Mesendoderm (in vitro differentiated cells): Measurements from ENCODE around the gene KMO.

Source experiments
- DNase-seq: peaks from one replicate; pipeline ENCODE4 v3.0.0; 2013
- H2AK5ac ChIP-seq: 2 replicates; pipeline ENCODE4 v1.6.1; 2013; ENCODE audit warnings: low read length, inconsistent platforms
- H2BK120ac ChIP-seq: 2 replicates; pipeline ENCODE4 v1.6.1; 2013; ENCODE audit warnings: low read depth, mild to moderate bottlenecking, low read length, moderate library complexity, mixed read lengths
- H2BK15ac ChIP-seq: replicated peaks from 2 replicates; pipeline ENCODE4 v1.6.1; 2013; ENCODE audit warnings: low read depth, mild to moderate bottlenecking, moderate library complexity
- H2BK5ac ChIP-seq: 2 replicates; pipeline ENCODE4 v1.6.1; 2013; ENCODE audit warnings: low read length, inconsistent platforms
- H3K18ac ChIP-seq: 2 replicates; pipeline ENCODE4 v1.6.1; 2013; ENCODE audit warnings: mild to moderate bottlenecking, low read length, mixed read lengths
- H3K23ac ChIP-seq: one replicate; pipeline ENCODE4 v1.6.1; 2013; ENCODE audit warnings: low read length
- H3K27ac ChIP-seq: 2 replicates; pipeline ENCODE4 v1.5.1; 2013; ENCODE audit warnings: low read depth, mild to moderate bottlenecking, inconsistent platforms, low read length, moderate library complexity
- H3K27me3 ChIP-seq: 2 replicates; pipeline ENCODE4 v1.6.1; 2013; ENCODE audit warnings: low read length, control low read depth, mild to moderate bottlenecking, inconsistent platforms; ENCODE audit not compliant: insufficient read depth, poor library complexity
- H3K36me3 ChIP-seq: 2 replicates; pipeline ENCODE4 v1.6.1; 2013; ENCODE audit warnings: low read length, inconsistent platforms; ENCODE audit not compliant: control insufficient read depth, insufficient read depth
- H3K4ac ChIP-seq: one replicate; pipeline ENCODE4 v1.6.1; 2013; ENCODE audit warnings: low read depth, mild to moderate bottlenecking, low read length, moderate library complexity
- H3K4me1 ChIP-seq: 2 replicates; pipeline ENCODE4 v1.6.1; 2013; ENCODE audit warnings: low read depth, low read length, inconsistent platforms; ENCODE audit not compliant: control insufficient read depth
- H3K4me2 ChIP-seq: 2 replicates; pipeline ENCODE4 v1.6.1; 2013; ENCODE audit warnings: low read length
- H3K4me3 ChIP-seq: 2 replicates; pipeline ENCODE4 v1.5.1; 2013; ENCODE audit warnings: mild to moderate bottlenecking, low read length
- H3K56ac ChIP-seq: one replicate; pipeline ENCODE4 v1.6.1; 2013; ENCODE audit warnings: low read length
- H3K79me1 ChIP-seq: 2 replicates; pipeline ENCODE4 v1.6.1; 2013; ENCODE audit warnings: low read length, inconsistent platforms
- H3K79me2 ChIP-seq: 2 replicates; pipeline ENCODE4 v1.6.1; 2013; ENCODE audit warnings: mild to moderate bottlenecking, low read length; ENCODE audit not compliant: control insufficient read depth, insufficient read depth
- H3K9ac ChIP-seq: 2 replicates; pipeline ENCODE4 v1.6.1; 2013; ENCODE audit warnings: low read length, inconsistent platforms
- H4K5ac ChIP-seq: one replicate; pipeline ENCODE4 v1.6.1; 2013; ENCODE audit warnings: low read length
- H4K8ac ChIP-seq: one replicate; pipeline ENCODE4 v1.6.1; 2013; ENCODE audit warnings: low read depth, mild to moderate bottlenecking, control low read depth, low read length, moderate library complexity
- WGBS: extraction: QIAGEN DNeasy Blood & Tissue Kit; methylation state at CpG from one replicate; pipeline ENCODE4 v1.1.7; 2013; ENCODE audit warnings: low lambda C conversion rate, missing lambda C conversion rate; ENCODE audit not compliant: insufficient coverage; ENCODE audit errors: extremely low coverage; 5-methylcytosine and 5-hydroxymethylcytosine counted together

Gene KMO

DNA sequence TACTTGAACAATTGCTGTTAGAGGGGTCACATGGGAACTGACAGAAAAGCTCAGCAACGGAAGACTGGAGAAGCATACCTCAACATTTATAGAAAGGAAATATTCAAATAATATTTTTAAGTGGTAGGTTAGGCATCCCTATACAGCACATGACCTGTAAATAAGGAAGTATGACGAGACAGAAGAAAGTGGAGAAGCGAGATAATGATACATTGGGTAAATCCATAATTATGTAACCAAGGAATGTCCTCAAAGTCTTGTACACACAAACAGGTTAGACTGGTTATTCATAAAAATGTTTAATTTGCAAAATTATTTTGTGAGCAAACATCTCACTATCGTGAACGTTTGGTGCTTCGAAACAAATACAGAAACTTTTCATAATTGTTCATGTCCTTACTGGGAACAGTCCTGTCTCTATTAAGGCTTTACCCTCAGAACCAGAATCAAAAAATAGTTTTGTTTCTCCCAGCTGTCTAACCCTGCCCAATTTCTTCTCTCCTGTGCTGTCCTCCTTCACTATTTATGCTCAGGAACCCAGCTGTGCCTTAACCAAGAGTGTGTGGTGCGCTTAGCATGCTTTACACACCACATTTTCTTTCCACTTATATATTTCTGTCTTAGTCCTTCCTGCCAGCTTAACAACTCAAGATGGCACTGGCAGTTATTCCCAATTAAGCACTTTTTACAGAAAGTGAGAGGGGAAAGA, 10.2 kb downstream of the KMO start:
- Histone ChIP-seq H2AK5ac (no peak overlapping the region), H2BK5ac (no peak overlapping the region), H3K56ac (no peak overlapping the region), H3K4ac (no peak overlapping the region), H3K23ac (no peak overlapping the region), H3K27ac (no peak overlapping the region), H3K27me3 (no peaks in the 10 kb centered on the region), H3K9ac (no peak overlapping the region), H2BK15ac (no peak overlapping the region), H4K8ac (no peak overlapping the region), H3K79me1 (no peaks in the 10 kb centered on the region), H3K18ac (no peak overlapping the region), H3K4me1 (no peaks in the 10 kb centered on the region), H3K4me2 (no peak overlapping the region), H3K36me3 (no peaks in the 10 kb centered on the region), H2BK120ac (no peak overlapping the region), H3K4me3 (no peak overlapping the region), H4K5ac (no peak overlapping the region), H3K79me2 (no peaks in the 10 kb centered on the region)
- DNase-seq = no peak
- WGBS = no CpG with 5 or more reads among the region's 7 CpGs

GRCh38 chr1:241548008-241548407, 15.8 kb downstream of the KMO start:
- Histone ChIP-seq H3K4ac (no peak overlapping the region), H2BK5ac (no peak overlapping the region), H3K4me3 (no peak overlapping the region), H3K4me1 (no peaks in the 10 kb centered on the region), H4K5ac (no peak overlapping the region), H3K9ac (no peak overlapping the region), H4K8ac (no peak overlapping the region), H2AK5ac (no peak overlapping the region), H3K36me3 (no peaks in the 10 kb centered on the region), H3K27me3 (no peaks in the 10 kb centered on the region), H3K79me2 (no peaks in the 10 kb centered on the region), H3K23ac (no peak overlapping the region), H2BK120ac (no peak overlapping the region), H3K79me1 (no peaks in the 10 kb centered on the region), H3K18ac (no peak overlapping the region), H2BK15ac (no peak overlapping the region), H3K4me2 (no peak overlapping the region), H3K56ac (no peak overlapping the region), H3K27ac (no peak overlapping the region)
- DNase-seq = no peak
- no CpG with 5 or more reads among the region's 2 CpGs for WGBS

GRCh38 chr1:241550318-241550717, 18.1 kb downstream of the KMO start:
- H3K9ac ChIP-seq = no peak overlapping the region
- H2BK5ac ChIP-seq = no peak overlapping the region
- no peak for DNase-seq
- H3K4me1 ChIP-seq = no peaks in the 10 kb centered on the region
- H3K36me3 ChIP-seq = no peaks in the 10 kb centered on the region
- no peaks in the 10 kb centered on the region for H3K79me1 ChIP-seq
- no CpG with 5 or more reads among the region's 1 CpG for WGBS
- H3K4me2 ChIP-seq = no peak overlapping the region
- no peaks in the 10 kb centered on the region for H3K27me3 ChIP-seq
- H2BK120ac ChIP-seq = no peak overlapping the region
- H3K18ac ChIP-seq = no peak overlapping the region
- no peak overlapping the region for H3K23ac ChIP-seq
- H3K27ac ChIP-seq = no peak overlapping the region
- no peak overlapping the region for H4K8ac ChIP-seq
- H2AK5ac ChIP-seq = no peak overlapping the region
- no peak overlapping the region for H2BK15ac ChIP-seq
- no peak overlapping the region for H3K4me3 ChIP-seq
- H3K4ac ChIP-seq = no peak overlapping the region
- H3K79me2 ChIP-seq = no peaks in the 10 kb centered on the region
- H4K5ac ChIP-seq = no peak overlapping the region
- H3K56ac ChIP-seq = no peak overlapping the region

DNA sequence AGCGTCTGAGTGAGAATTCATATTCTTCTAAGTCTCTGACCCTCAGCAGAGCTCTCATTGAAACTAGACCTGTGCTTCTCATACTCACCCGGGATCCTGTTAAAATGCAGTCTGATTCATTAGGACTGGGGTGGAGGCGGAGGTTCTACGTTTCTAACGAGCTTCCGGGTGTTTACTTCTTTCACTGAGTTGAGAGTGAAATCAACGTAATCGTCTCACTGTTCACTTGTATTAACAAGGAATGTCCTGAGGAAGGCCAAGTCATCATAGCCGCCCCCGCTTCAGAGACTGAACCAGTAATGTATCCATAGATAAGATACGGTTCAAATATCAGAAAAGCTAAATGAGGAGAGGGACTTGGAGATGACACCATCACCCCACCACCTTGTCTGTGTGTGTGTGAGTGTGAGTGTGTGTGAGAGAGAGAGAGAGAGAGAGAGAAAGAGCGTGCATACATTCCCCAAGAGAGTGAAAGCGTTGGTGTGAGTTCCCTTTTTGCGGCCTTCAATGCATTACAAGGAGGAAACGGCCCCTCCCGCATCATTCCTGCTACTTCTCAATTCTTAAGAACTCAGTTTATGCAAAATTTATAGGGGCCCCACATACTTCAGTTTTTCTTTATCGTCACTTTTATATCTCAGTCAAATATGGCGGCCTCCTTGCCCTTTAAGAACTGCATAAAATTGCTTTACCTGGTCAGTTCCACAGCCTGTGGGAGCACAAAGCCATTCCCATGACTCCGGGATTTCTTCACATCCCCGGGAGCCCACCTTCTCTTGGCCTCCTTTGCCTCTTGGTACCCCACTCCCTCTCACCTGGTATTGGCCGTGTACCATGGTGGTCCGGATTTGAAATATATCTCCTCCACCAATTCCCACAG, 19.8 kb downstream of the KMO start:
- Histone ChIP-seq H3K56ac (no peak overlapping the region), H3K4me3 (no peak overlapping the region), H3K27me3 (no peaks in the 10 kb centered on the region), H2BK120ac (no peak overlapping the region), H3K4me2 (no peak overlapping the region), H3K23ac (no peak overlapping the region), H3K4me1 (no peaks in the 10 kb centered on the region), H3K9ac (no peak overlapping the region), H3K36me3 (no peaks in the 10 kb centered on the region), H3K18ac (no peak overlapping the region), H2BK15ac (no peak overlapping the region), H4K5ac (no peak overlapping the region), H2AK5ac (no peak overlapping the region), H2BK5ac (no peak overlapping the region), H4K8ac (no peak overlapping the region), H3K79me1 (no peaks in the 10 kb centered on the region), H3K27ac (no peak overlapping the region), H3K4ac (no peak overlapping the region), H3K79me2 (no peaks in the 10 kb centered on the region)
- WGBS = no CpG with 5 or more reads among the region's 22 CpGs
- DNase-seq = no peak

- Histone ChIP-seq H3K27ac (no peak overlapping the region), H3K18ac (no peak overlapping the region), H3K56ac (no peak overlapping the region), H2BK120ac (no peak overlapping the region), H4K5ac (no peak overlapping the region), H2BK15ac (no peak overlapping the region), H2AK5ac (no peak overlapping the region), H2BK5ac (no peak overlapping the region), H3K79me1 (no peaks in the 10 kb centered on the region), H3K4me2 (no peak overlapping the region), H3K23ac (no peak overlapping the region), H3K4ac (no peak overlapping the region), H3K9ac (no peak overlapping the region), H3K4me1 (no peaks in the 10 kb centered on the region), H4K8ac (no peak overlapping the region), H3K36me3 (no peaks in the 10 kb centered on the region), H3K4me3 (no peak overlapping the region), H3K27me3 (no peaks in the 10 kb centered on the region), H3K79me2 (no peaks in the 10 kb centered on the region)
- WGBS = no CpG with 5 or more reads among the region's 7 CpGs
- DNase-seq = no peak
These were observed 21.9 kb downstream of the KMO start for GRCh38 chr1:241553886-241554592.
